GM12873 (cell line): ENCODE data around the gene CNNM3.

Experiments used
- TF ChIP-seq, protein P1 (sequence below): IDR thresholded peaks from 2 replicates; pipeline ENCODE4 v1.5.1; 2012; ENCODE audit warnings: low read depth, mild to moderate bottlenecking, moderate library complexity, low read length, control low read depth; ENCODE audit not compliant: insufficient read depth; ENCODE audit errors: missing control alignments

CNNM3 gene

GRCh38 chr2:96839293-96839874, 23.3 kb downstream of the CNNM3 start:
- TF ChIP-seq, protein P1, sequence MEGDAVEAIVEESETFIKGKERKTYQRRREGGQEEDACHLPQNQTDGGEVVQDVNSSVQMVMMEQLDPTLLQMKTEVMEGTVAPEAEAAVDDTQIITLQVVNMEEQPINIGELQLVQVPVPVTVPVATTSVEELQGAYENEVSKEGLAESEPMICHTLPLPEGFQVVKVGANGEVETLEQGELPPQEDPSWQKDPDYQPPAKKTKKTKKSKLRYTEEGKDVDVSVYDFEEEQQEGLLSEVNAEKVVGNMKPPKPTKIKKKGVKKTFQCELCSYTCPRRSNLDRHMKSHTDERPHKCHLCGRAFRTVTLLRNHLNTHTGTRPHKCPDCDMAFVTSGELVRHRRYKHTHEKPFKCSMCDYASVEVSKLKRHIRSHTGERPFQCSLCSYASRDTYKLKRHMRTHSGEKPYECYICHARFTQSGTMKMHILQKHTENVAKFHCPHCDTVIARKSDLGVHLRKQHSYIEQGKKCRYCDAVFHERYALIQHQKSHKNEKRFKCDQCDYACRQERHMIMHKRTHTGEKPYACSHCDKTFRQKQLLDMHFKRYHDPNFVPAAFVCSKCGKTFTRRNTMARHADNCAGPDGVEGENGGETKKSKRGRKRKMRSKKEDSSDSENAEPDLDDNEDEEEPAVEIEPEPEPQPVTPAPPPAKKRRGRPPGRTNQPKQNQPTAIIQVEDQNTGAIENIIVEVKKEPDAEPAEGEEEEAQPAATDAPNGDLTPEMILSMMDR: no peak

DNA sequence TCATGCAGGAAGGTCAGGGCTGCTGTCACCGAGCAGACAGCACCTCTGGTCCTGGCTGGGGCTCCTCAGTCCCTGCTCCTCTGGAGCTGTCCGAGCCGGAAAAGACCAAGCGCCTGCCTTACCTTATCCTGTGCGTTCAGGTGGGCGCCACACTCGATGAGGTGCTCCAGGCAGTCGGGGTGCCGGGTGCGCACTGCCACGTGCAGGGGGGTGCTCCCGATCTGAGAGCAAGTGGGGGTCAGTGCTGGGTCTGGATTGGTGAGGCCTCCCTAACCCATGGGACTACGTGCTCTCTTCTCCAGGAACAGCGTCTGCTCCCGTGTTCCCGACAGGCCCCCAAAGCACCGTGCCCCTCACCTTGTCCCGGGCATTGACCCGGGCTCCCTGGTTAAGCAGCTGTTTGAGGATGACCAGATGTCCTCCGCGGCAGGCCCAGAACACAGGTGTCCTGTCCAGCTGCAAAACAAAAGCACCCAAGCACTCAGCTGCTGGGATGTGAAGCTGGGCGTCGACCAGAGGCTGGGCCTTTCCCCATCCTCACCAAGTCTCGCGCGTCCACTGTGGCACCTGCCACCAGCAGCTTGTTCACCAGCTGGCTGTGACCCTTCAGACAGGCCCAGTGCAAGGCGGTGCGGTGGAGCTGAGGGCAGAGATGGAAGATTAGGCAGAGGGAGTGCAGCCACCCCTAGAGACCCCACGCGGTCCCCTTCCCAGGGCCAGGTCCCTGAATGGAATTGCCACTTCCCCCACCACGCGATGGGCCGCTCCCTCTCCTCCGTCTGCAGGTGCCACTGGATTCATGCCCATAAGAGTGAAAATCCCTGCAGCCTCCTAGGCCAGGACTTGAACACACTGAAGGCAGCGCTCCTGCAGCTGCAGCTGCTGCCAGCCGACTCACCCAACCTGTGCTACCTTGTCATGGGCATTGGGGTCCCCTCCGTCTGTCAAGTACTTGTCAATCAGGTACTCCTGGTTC, 24.1 kb downstream of the CNNM3 start:
- TF ChIP-seq, protein P1: no peak

DNA sequence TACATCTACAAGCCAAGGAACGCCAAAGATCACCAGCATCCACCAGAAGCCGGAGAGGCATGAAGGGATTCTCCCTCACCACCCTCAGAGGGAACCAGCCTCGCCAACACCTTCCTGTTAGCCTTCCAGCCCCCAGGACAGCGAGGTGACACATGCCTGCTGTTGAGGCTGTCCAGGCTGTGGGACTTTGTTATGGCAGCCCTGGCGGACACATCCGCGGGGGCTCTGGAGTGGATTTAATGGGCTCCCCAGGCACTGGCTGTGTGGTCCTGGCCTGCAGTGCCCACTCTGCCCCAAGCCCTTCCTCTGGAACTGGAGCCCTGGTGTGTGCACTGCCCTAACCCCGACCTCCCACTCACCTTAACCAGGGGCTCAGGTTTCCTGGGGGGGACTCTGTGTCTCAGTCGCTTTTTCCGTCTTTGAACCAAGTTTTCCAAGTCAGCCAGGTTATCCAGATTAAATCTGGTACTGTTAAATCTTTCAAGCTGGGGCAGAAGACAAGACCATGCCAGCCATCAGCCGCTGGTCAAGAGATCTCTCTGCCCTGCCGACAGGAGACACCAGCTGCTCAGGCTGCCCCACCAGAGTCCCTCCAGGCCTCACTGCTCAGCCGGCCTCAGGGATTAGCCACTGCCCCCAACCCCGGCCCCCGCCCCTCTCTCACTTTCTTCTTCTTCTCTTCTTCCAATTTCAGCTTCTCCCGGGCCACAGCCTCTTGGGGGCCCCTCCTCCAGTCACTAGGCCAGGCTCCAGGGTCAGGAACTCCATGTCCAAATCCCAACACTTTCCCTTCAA, 25.8 kb downstream of the CNNM3 start:
- TF ChIP-seq, protein P1: no peak

GRCh38 chr2:96842600-96842999, 26.5 kb downstream of the CNNM3 start:
- TF ChIP-seq, protein P1: no peak

- TF ChIP-seq, protein P1: no peak
Measured at GRCh38 chr2:96843538-96844268, 27.6 kb downstream of the CNNM3 start, which contains the start of gene ANKRD23. TSS of gene ANKRD23 (minus strand) at chr2:96844021. CDS start at chr2:96843992, 29 bp downstream.

- TF ChIP-seq, protein P1: no peak
Measured at GRCh38 chr2:96844405-96844808, 28.3 kb downstream of the CNNM3 start.
